Measurements from ENCODE around the gene KNL1. TPM values are rescaled to one million over a fixed set of nuclear protein-coding genes. Genes with fewer than 3 reads are reported as not detected.

KNL1 gene
- polyA plus RNA-seq, 2 of the 4 experiments (the other 2 are of a cell fraction) = 7.6 to 13.2 TPM

GRCh38 chr15:40633178-40633577, 39.1 kb downstream of the KNL1 start:
- CTCF ChIA-PET = interaction anchor here (0.8 to 1.4 kb wide), 2 partner anchors 43 to 90 kb away, joined by 3 to 5 read pairs; no protein-coding TSS in a partner anchor
- peaks cover 6% of the 10 kb centered on the region; the same call in 1 of the 3 replicates for H3K4me1 ChIP-seq
- no peaks in the 10 kb centered on the region for H3K9me3 ChIP-seq
- TF ChIP-seq ZNF302 (CRISPR knock-in tag; IDR thresholded peaks at IDR 0.05) (no peak), CBX2 (IDR thresholded peaks at IDR 0.05; ENCODE audit: borderline replicate concordance, low read depth) (no peak), RNF2 (IDR thresholded peaks at IDR 0.05; ENCODE audit: borderline replicate concordance, low read depth) (no peak), CHD4 (IDR thresholded peaks at IDR 0.05; ENCODE audit: borderline replicate concordance) (no peak), HES2 (IDR thresholded peaks at IDR 0.05) (no peak), NFE2L2 (conservative IDR thresholded peaks at IDR 0.05; ENCODE audit: low read length) (no peak), POLR2AphosphoS2 (conservative IDR thresholded peaks at IDR 0.05; ENCODE audit: low read length) (no peak), PHF8 (IDR thresholded peaks at IDR 0.05; ENCODE audit: borderline replicate concordance, low read depth) (no peak), TP53 (CRISPR knock-in tag; IDR thresholded peaks at IDR 0.05) (no peak), BCL3 (IDR thresholded peaks at IDR 0.05) (no peak), CTCF (IDR thresholded peaks at IDR 0.05) (no peak), BHLHE40 (IDR thresholded peaks at IDR 0.05; ENCODE audit: low read depth, low read length) (no peak), RAD21 (conservative IDR thresholded peaks at IDR 0.05 in 1 of 2, IDR thresholded peaks at IDR 0.05 in 1 of 2) (no peak), HOXB5 (CRISPR knock-in tag; IDR thresholded peaks at IDR 0.05) (no peak), HEYL (CRISPR knock-in tag; IDR thresholded peaks at IDR 0.05) (no peak)
- TF ChIP-seq, protein P1, sequence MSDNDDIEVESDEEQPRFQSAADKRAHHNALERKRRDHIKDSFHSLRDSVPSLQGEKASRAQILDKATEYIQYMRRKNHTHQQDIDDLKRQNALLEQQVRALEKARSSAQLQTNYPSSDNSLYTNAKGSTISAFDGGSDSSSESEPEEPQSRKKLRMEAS (IDR thresholded peaks at IDR 0.05) = no peak
- TF ChIP-seq, protein P2, sequence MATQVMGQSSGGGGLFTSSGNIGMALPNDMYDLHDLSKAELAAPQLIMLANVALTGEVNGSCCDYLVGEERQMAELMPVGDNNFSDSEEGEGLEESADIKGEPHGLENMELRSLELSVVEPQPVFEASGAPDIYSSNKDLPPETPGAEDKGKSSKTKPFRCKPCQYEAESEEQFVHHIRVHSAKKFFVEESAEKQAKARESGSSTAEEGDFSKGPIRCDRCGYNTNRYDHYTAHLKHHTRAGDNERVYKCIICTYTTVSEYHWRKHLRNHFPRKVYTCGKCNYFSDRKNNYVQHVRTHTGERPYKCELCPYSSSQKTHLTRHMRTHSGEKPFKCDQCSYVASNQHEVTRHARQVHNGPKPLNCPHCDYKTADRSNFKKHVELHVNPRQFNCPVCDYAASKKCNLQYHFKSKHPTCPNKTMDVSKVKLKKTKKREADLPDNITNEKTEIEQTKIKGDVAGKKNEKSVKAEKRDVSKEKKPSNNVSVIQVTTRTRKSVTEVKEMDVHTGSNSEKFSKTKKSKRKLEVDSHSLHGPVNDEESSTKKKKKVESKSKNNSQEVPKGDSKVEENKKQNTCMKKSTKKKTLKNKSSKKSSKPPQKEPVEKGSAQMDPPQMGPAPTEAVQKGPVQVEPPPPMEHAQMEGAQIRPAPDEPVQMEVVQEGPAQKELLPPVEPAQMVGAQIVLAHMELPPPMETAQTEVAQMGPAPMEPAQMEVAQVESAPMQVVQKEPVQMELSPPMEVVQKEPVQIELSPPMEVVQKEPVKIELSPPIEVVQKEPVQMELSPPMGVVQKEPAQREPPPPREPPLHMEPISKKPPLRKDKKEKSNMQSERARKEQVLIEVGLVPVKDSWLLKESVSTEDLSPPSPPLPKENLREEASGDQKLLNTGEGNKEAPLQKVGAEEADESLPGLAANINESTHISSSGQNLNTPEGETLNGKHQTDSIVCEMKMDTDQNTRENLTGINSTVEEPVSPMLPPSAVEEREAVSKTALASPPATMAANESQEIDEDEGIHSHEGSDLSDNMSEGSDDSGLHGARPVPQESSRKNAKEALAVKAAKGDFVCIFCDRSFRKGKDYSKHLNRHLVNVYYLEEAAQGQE (IDR thresholded peaks at IDR 0.05) = no peak
- POLR2A ChIA-PET = no interaction called here
- FAIRE-seq (no peak), DNase-seq (ENCODE audit: low read depth in 1 of 2, low spot score in 1 of 2) (peak in 1 of 2 experiments; percentile 13), ATAC-seq (no peak)
- WGBS (ENCODE audit: missing lambda C conversion rate) = 77% methylated on average over 9 of the region's 9 CpGs
- H3K4me3 ChIP-seq = no peak overlapping the region
- H3K4me2 ChIP-seq = no peak overlapping the region
- no peak overlapping the region for H3K27ac ChIP-seq

DNA sequence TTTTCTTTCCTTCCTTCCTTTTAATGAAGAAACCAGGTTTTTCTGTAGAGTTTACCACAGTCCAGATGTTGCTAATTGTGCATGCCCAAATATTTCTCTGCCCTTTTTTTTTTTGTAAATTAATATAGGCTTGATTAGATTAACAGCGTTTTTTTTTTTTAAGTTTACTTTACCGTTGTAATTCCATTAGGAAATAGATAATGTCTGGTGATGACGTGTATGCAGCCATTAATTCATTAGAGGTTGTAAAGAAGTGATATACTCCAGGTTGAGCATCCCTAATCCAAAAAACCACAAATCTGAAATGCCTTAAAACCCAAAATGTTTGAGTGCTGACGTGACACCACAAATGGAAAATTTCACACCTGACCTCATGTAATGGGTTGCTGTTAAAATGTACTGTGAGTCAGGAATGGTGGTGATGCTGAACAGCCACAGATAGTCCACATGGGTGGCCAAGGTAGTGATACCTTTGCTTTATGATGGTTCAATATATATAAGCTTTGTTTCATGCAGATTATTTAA, 43.2 kb downstream of the KNL1 start:
- DNase-seq (ENCODE audit: low read depth in 1 of 2, low spot score in 1 of 2) (no peak), FAIRE-seq (no peak), ATAC-seq (no peak)
- WGBS (ENCODE audit: missing lambda C conversion rate) = 86% methylated on average over 4 of the region's 4 CpGs
- H3K4me3 ChIP-seq = no peak overlapping the region
- ChIA-PET CTCF (no interaction called here), POLR2A (no interaction called here)
- H3K4me1 ChIP-seq = peaks cover 6% of the 10 kb centered on the region; the same call in 1 of the 3 replicates
- no peaks in the 10 kb centered on the region for H3K9me3 ChIP-seq
- no peak overlapping the region for H3K4me2 ChIP-seq
- no peak overlapping the region for H3K27ac ChIP-seq
- TF ChIP-seq, protein P2 (IDR thresholded peaks at IDR 0.05) = no peak
- TF ChIP-seq CHD2 (IDR thresholded peaks at IDR 0.05; ENCODE audit: low read length, partially characterized antibody) = no peak
- TF ChIP-seq HOXA7 (CRISPR knock-in tag; IDR thresholded peaks at IDR 0.05) = no peak
- no peak for TF ChIP-seq CHD4 (IDR thresholded peaks at IDR 0.05; ENCODE audit: borderline replicate concordance)
- no peak for TF ChIP-seq ZC3H11A (IDR thresholded peaks at IDR 0.05)
- no peak for TF ChIP-seq HOXB13 (CRISPR knock-in tag; IDR thresholded peaks at IDR 0.05; ENCODE audit: low read depth)
- no peak for TF ChIP-seq SMC3 (IDR thresholded peaks at IDR 0.05)
- no peak for TF ChIP-seq MYC (IDR thresholded peaks at IDR 0.05; ENCODE audit: borderline replicate concordance, low read length)
- TF ChIP-seq EP300 (IDR thresholded peaks at IDR 0.05) = no peak
- no peak for TF ChIP-seq NFE2L2 (conservative IDR thresholded peaks at IDR 0.05; ENCODE audit: low read length)
- TF ChIP-seq JUNB (IDR thresholded peaks at IDR 0.05) = no peak
- no peak for TF ChIP-seq POLR2AphosphoS2 (conservative IDR thresholded peaks at IDR 0.05; ENCODE audit: low read length)
- TF ChIP-seq NPAS2 (CRISPR knock-in tag; IDR thresholded peaks at IDR 0.05; ENCODE audit: borderline replicate concordance) = no peak

Measured in A549 (cell line).